NCI-H524 treated with DMSO at 0.1 percent for 48 hours (cell line): ENCODE data around the gene ZNF628.
A peak's percentile ranks its signal among the peaks of the same experiment; 100 is the strongest.
"Not testable (repeated sequence)": the region's sequence is repeated elsewhere in the genome, so short reads cannot be mapped to it uniquely, and the experiment has no call there.

Experiments used
- DNase-seq: peaks from one replicate; lab custom pipeline; 2025; lab: John Stamatoyannopoulos, UW

ZNF628 gene

GRCh38 chr19:55476100-55476775 lies at the start of gene ZNF628:
TSS of gene ZNF628 (plus strand) at chr19:55476617. CDS start at chr19:55479911, 3,294 bp downstream.
- peak; percentile 76 for DNase-seq

- no peak for DNase-seq
Observed at GRCh38 chr19:55431183-55431582, 45.2 kb upstream of the ZNF628 start.

GRCh38 chr19:55432241-55432959 lies 44.0 kb upstream of the ZNF628 start:
- DNase-seq: no peak

- DNase-seq: no peak
Observed at GRCh38 chr19:55433292-55433691, 43.1 kb upstream of the ZNF628 start.

GRCh38 chr19:55434356-55434919 lies 42.0 kb upstream of the ZNF628 start:
- DNase-seq: no peak

- DNase-seq: no peak
Observed at GRCh38 chr19:55435020-55435419, 41.4 kb upstream of the ZNF628 start.

GRCh38 chr19:55436847-55437246 lies 39.6 kb upstream of the ZNF628 start:
- no peak for DNase-seq

GRCh38 chr19:55437410-55437809 lies 39.0 kb upstream of the ZNF628 start:
- DNase-seq: no peak

GRCh38 chr19:55439052-55439451 lies 37.4 kb upstream of the ZNF628 start:
- no peak for DNase-seq

GRCh38 chr19:55440411-55441105 lies 35.9 kb upstream of the ZNF628 start:
- no peak for DNase-seq

- no peak for DNase-seq
Observed at GRCh38 chr19:55441319-55441691, 35.1 kb upstream of the ZNF628 start.

- no peak for DNase-seq
Observed at GRCh38 chr19:55441692-55442321, 34.6 kb upstream of the ZNF628 start.

GRCh38 chr19:55442372-55442961 lies 34.0 kb upstream of the ZNF628 start:
- DNase-seq: no peak

GRCh38 chr19:55443045-55443823 lies 33.2 kb upstream of the ZNF628 start, which contains the start of gene SHISA7:
TSS of gene SHISA7 (minus strand) at chr19:55443300. CDS start at chr19:55442863, 437 bp downstream.
- no peak for DNase-seq

- DNase-seq: no peak
Observed at GRCh38 chr19:55443824-55444480, 32.5 kb upstream of the ZNF628 start.

GRCh38 chr19:55444646-55445045 lies 31.8 kb upstream of the ZNF628 start:
- no peak for DNase-seq

GRCh38 chr19:55446060-55446459 lies 30.4 kb upstream of the ZNF628 start:
- no peak for DNase-seq

GRCh38 chr19:55447421-55448174 lies 28.8 kb upstream of the ZNF628 start:
- DNase-seq: no peak

- DNase-seq: not testable (repeated sequence)
Observed at GRCh38 chr19:55448175-55448490, 28.3 kb upstream of the ZNF628 start.

- DNase-seq: no peak
Observed at GRCh38 chr19:55449469-55449868, 26.9 kb upstream of the ZNF628 start.
